Uterus (tissue), 4 donors: ENCODE measurements around the gene CD3G. TPM values are rescaled to one million over a fixed set of nuclear protein-coding genes. Genes with fewer than 3 reads are reported as not detected.

Experiments
- DNase-seq, 2 donors: peaks; one replicate each; pipeline ENCODE4 v3.0.0-alpha.2; 2019 to 2020
- H3K27ac ChIP-seq, 2 donors: fragments of 200-600 bp; sonication (generic); 1 replicate in 1 of 2; 2 replicates in 1 of 2; pipeline ENCODE4 v1.5.1; 2016 to 2018
- H3K27me3 ChIP-seq, 2 donors: fragments of 200-600 bp; sonication (generic); one replicate each; pipeline ENCODE4 v1.5.1; 2018 to 2019; ENCODE audit warnings: control low read depth in 1 of 2
- H3K36me3 ChIP-seq, 2 donors: fragments of 200-600 bp; sonication (generic); one replicate each; pipeline ENCODE4 v1.5.1; 2019; ENCODE audit warnings: control low read depth in 1 of 2
- H3K4me1 ChIP-seq, 2 donors: fragments of 200-600 bp; sonication (generic); one replicate each; pipeline ENCODE4 v1.5.1; 2018 to 2019; ENCODE audit warnings: control low read depth in 1 of 2
- H3K4me3 ChIP-seq, 2 donors: fragments of 200-600 bp; sonication (generic); 1 replicate in 1 of 2; 2 replicates in 1 of 2; pipeline ENCODE4 v1.5.1; 2018 to 2019; ENCODE audit warnings: mild to moderate bottlenecking in 1 of 2
- H3K9me3 ChIP-seq, 2 donors: fragments of 200-600 bp; sonication (generic); one replicate each; pipeline ENCODE4 v1.5.1; 2019; ENCODE audit warnings: control low read depth in 1 of 2
- CTCF ChIP-seq, 4 experiments: fragments of 200-600 bp in 2 of 4; fragments of 450-650 bp in 2 of 4; sonication (generic) in 2 of 4; IDR thresholded peaks; one replicate each; pipeline ENCODE4 v1.5.1; 2016 to 2019; ENCODE audit warnings: antibody characterized with exemption in 4 of 4, mild to moderate bottlenecking in 2 of 4, moderate library complexity in 1 of 4
- POLR2A ChIP-seq, 2 donors: fragments of 450-650 bp; IDR thresholded peaks; one replicate each; pipeline ENCODE4 v1.6.1; 2016; ENCODE audit warnings: antibody characterized with exemption in 2 of 2, mild to moderate bottlenecking in 1 of 2, moderate library complexity in 1 of 2
- intact Hi-C: fragments of 100-400 bp; cut with DNase I; formaldehyde crosslinking; loops from one replicate; pipeline ENCODE4 v1.15.1; 2023; ENCODE audit warnings: low total_unique reads
- total RNA-seq, 4 donors: library from RNA; depleted of rRNA in 3 of 4; stranded (reverse); fragments of >200 nt in 3 of 4; gene quantifications; one replicate each; pipeline versions ENCODE4 v1.1.0 to v1.2.4, GENCODE V29; 2014 to 2023
- donor health status: DM: yes; HTN: yes; CAD: no.

Gene CD3G
- total RNA-seq, 4 donors from 2014 or later = 0.34 to 6.2 TPM; not detected in 2

- Histone ChIP-seq H3K4me3 (no peak overlapping the region), H3K36me3 (no peaks in the 10 kb centered on the region), H3K27me3 (no peaks in the 10 kb centered on the region), H3K27ac (no peak overlapping the region), H3K9me3 (no peaks in the 10 kb centered on the region), H3K4me1 (no peaks in the 10 kb centered on the region)
- no peak for TF ChIP-seq POLR2A (IDR thresholded peaks at IDR 0.05)
- no peak for TF ChIP-seq CTCF (IDR thresholded peaks at IDR 0.05)
- no peak for DNase-seq
- intact Hi-C loops = no loop called here
These were observed 4.7 kb upstream of the CD3G start for GRCh38 chr11:118339281-118339961.

GRCh38 chr11:118340449-118340848 is 3.7 kb upstream of the CD3G start:
- H3K36me3 ChIP-seq = no peaks in the 10 kb centered on the region
- no peak for DNase-seq
- no peaks in the 10 kb centered on the region for H3K4me1 ChIP-seq
- no peak overlapping the region for H3K4me3 ChIP-seq
- H3K27me3 ChIP-seq = no peaks in the 10 kb centered on the region
- H3K27ac ChIP-seq = no peak overlapping the region
- no peaks in the 10 kb centered on the region for H3K9me3 ChIP-seq
- no peak for TF ChIP-seq CTCF (IDR thresholded peaks at IDR 0.05)
- TF ChIP-seq POLR2A (IDR thresholded peaks at IDR 0.05) = no peak
- intact Hi-C loops = no loop called here

GRCh38 chr11:118341261-118341660 is 2.9 kb upstream of the CD3G start:
- intact Hi-C loops = no loop called here
- Histone ChIP-seq H3K9me3 (no peaks in the 10 kb centered on the region), H3K27ac (no peak overlapping the region), H3K27me3 (no peaks in the 10 kb centered on the region), H3K4me1 (no peaks in the 10 kb centered on the region), H3K36me3 (no peaks in the 10 kb centered on the region), H3K4me3 (no peak overlapping the region)
- TF ChIP-seq CTCF (IDR thresholded peaks at IDR 0.05) (no peak), POLR2A (IDR thresholded peaks at IDR 0.05) (no peak)
- DNase-seq = no peak

- intact Hi-C loops = no loop called here
- no peak for DNase-seq
These were observed 2.2 kb upstream of the CD3G start for GRCh38 chr11:118341815-118342489.

More at GRCh38 chr11:118341815-118342489, 2.2 kb upstream of the CD3G start:
- TF ChIP-seq CTCF (IDR thresholded peaks at IDR 0.05) (no peak), POLR2A (IDR thresholded peaks at IDR 0.05) (no peak)
- Histone ChIP-seq H3K27ac (no peak overlapping the region), H3K4me3 (no peak overlapping the region), H3K36me3 (no peaks in the 10 kb centered on the region), H3K4me1 (no peaks in the 10 kb centered on the region), H3K9me3 (no peaks in the 10 kb centered on the region), H3K27me3 (no peaks in the 10 kb centered on the region)
